Liver (tissue), 9 donors: ENCODE measurements around the gene KCND2. TPM values are rescaled to one million over a fixed set of nuclear protein-coding genes. Genes with fewer than 3 reads are reported as not detected.
"Not testable (repeated sequence)": the region's sequence is repeated elsewhere in the genome, so short reads cannot be mapped to it uniquely, and the experiment has no call there.

Experiments
- DNase-seq: peaks from one replicate; pipeline ENCODE4 v3.0.0-alpha.2; 2017; ENCODE audit warnings: low spot score
- H3K27ac ChIP-seq, 2 donors: one replicate each; pipeline ENCODE4 v1.7.0; 2013; ENCODE audit warnings: inconsistent platforms in 2 of 2, low read length in 2 of 2, control low read depth in 1 of 2, low read depth in 1 of 2, mild to moderate bottlenecking in 1 of 2
- H3K27me3 ChIP-seq, 4 donors: one replicate each; pipeline versions ENCODE4 v1.6.1 to v1.7.0; 2013; ENCODE audit warnings: low read length in 3 of 4, inconsistent platforms in 1 of 4, mild to moderate bottlenecking in 1 of 4, moderate library complexity in 1 of 4; ENCODE audit not compliant: control insufficient read depth in 4 of 4, insufficient read depth in 4 of 4
- H3K36me3 ChIP-seq, 4 donors: one replicate each; pipeline versions ENCODE4 v1.6.1 to v1.7.0; 2013; ENCODE audit warnings: low read length in 3 of 4, mild to moderate bottlenecking in 3 of 4, low read depth in 1 of 4, moderate library complexity in 1 of 4; ENCODE audit not compliant: control insufficient read depth in 4 of 4, insufficient read depth in 3 of 4
- H3K4me1 ChIP-seq, 4 donors: one replicate each; pipeline versions ENCODE4 v1.6.1 to v1.7.0; 2013; ENCODE audit warnings: low read length in 3 of 4, mild to moderate bottlenecking in 3 of 4, moderate library complexity in 1 of 4; ENCODE audit not compliant: control insufficient read depth in 4 of 4, insufficient read depth in 4 of 4
- H3K4me3 ChIP-seq, 3 donors: one replicate each; pipeline versions ENCODE4 v1.6.1 to v1.7.0; 2013; ENCODE audit warnings: low read length in 3 of 3, control low read depth in 1 of 3, low read depth in 1 of 3, mild to moderate bottlenecking in 1 of 3
- H3K9ac ChIP-seq, 2 donors: one replicate each; pipeline ENCODE4 v1.7.0; 2013; ENCODE audit warnings: low read length in 2 of 2, mild to moderate bottlenecking in 2 of 2, moderate library complexity in 2 of 2, control low read depth in 1 of 2, low read depth in 1 of 2
- H3K9me3 ChIP-seq, 4 donors: one replicate each; pipeline versions ENCODE4 v1.6.1 to v1.7.0; 2013; ENCODE audit warnings: low read length in 3 of 4; ENCODE audit not compliant: control insufficient read depth in 4 of 4
- CTCF ChIP-seq: fragments of 150-350 bp; IDR thresholded peaks from 2 replicates; pipeline ENCODE4 v1.5.1; 2017; ENCODE audit warnings: improper control_type of control experiment, low read depth, low read length; ENCODE audit not compliant: missing input control
- EGR1 ChIP-seq, 2 donors: IDR thresholded peaks; 2 replicates each; pipeline ENCODE4 v1.6.1; 2016 to 2018; ENCODE audit warnings: antibody characterized with exemption in 2 of 2, low read depth in 2 of 2
- FOXA1 ChIP-seq: IDR thresholded peaks from 2 replicates; pipeline ENCODE4 v1.6.1; 2016; ENCODE audit warnings: antibody characterized with exemption
- FOXA2 ChIP-seq: IDR thresholded peaks from 2 replicates; pipeline ENCODE4 v1.6.1; 2016; ENCODE audit warnings: antibody characterized with exemption
- GABPA ChIP-seq, 2 donors: IDR thresholded peaks in 1 of 2; conservative IDR thresholded peaks in 1 of 2; 2 replicates each; pipeline ENCODE4 v1.6.1; 2016; ENCODE audit warnings: antibody characterized with exemption in 2 of 2, mild to moderate bottlenecking in 1 of 2, moderate library complexity in 1 of 2
- HNF4G ChIP-seq: IDR thresholded peaks from 2 replicates; pipeline ENCODE4 v1.6.1; 2016; ENCODE audit warnings: antibody characterized with exemption
- JUND ChIP-seq, 2 donors: IDR thresholded peaks; 2 replicates each; pipeline ENCODE4 v1.6.1; 2016; ENCODE audit warnings: antibody characterized with exemption in 2 of 2
- MAX ChIP-seq: IDR thresholded peaks from 2 replicates; pipeline ENCODE4 v1.6.1; 2016; ENCODE audit warnings: antibody characterized with exemption
- NR2F2 ChIP-seq: IDR thresholded peaks from 2 replicates; pipeline ENCODE4 v1.6.1; 2016; ENCODE audit warnings: antibody characterized with exemption
- RAD21 ChIP-seq, 2 donors: IDR thresholded peaks; 2 replicates each; pipeline ENCODE4 v1.6.1; 2016; ENCODE audit warnings: antibody characterized with exemption in 2 of 2, mild to moderate bottlenecking in 2 of 2
- RXRA ChIP-seq, 2 donors: IDR thresholded peaks; 2 replicates each; pipeline ENCODE4 v1.6.1; 2017 to 2018; ENCODE audit warnings: antibody characterized with exemption in 2 of 2, mild to moderate bottlenecking in 1 of 2
- SP1 ChIP-seq: IDR thresholded peaks from 2 replicates; pipeline ENCODE4 v1.6.1; 2018; ENCODE audit warnings: antibody characterized with exemption, mild to moderate bottlenecking
- TAF1 ChIP-seq: conservative IDR thresholded peaks from 2 replicates; pipeline ENCODE4 v1.6.1; 2016; ENCODE audit warnings: antibody characterized with exemption, mild to moderate bottlenecking
- YY1 ChIP-seq: IDR thresholded peaks from 2 replicates; pipeline ENCODE4 v1.6.1; 2016; ENCODE audit warnings: antibody characterized with exemption, mild to moderate bottlenecking
- WGBS: extraction: QIAGEN DNeasy Blood & Tissue Kit; methylation state at CpG from one replicate; pipeline ENCODE4 v1.1.7; 2013; 5-methylcytosine and 5-hydroxymethylcytosine counted together
- polyA plus RNA-seq, 2 donors: library from polyadenylated mRNA; stranded (reverse) in 1 of 2; unstranded in 1 of 2; fragments of 200-250 nt in 1 of 2; fragments of >200 nt in 1 of 2; fragmentation: Nextera tagmentation in 1 of 2; extraction: Ambion mirVana in 1 of 2; gene quantifications; one replicate each; pipeline versions ENCODE4 v1.2.1 to v1.2.3, GENCODE V29; 2013 to 2015
- total RNA-seq, 2 donors: library from RNA; depleted of rRNA; stranded (reverse); fragments of >200 nt; gene quantifications; one replicate each; pipeline ENCODE4 v1.2.3, GENCODE V29; 2014
- donor health status: healthy.
- donor health status: healthy.
- donor health status: healthy.
- donor health status: healthy.
- donor health status: healthy.

Gene KCND2
- total and polyA plus RNA-seq, 4 donors, result 0.02 to 0.22 (median 0.07) TPM

GRCh38 chr7:120695848-120696247, 422.9 kb downstream of the KCND2 start:
- no peak for DNase-seq

GRCh38 chr7:120700796-120701195, 427.8 kb downstream of the KCND2 start:
- Histone ChIP-seq H3K4me1 (peaks cover 0 to 6% (median 3%) of the 10 kb centered on the region in 4 donors), H3K9me3 (no peaks in the 10 kb centered on the region), H3K36me3 (no peaks in the 10 kb centered on the region), H3K4me3 (no peak overlapping the region), H3K9ac (no peak overlapping the region), H3K27me3 (no peaks in the 10 kb centered on the region), H3K27ac (no peak overlapping the region)
- no peak for DNase-seq
- TF ChIP-seq EGR1 (IDR thresholded peaks at IDR 0.05; ENCODE audit: low read depth in 2 of 2), result no peak
- no peak for TF ChIP-seq FOXA2
- TF ChIP-seq YY1, result no peak
- 86% methylated on average over 2 of the region's 2 CpGs for WGBS

More at GRCh38 chr7:120695848-120696247, 422.9 kb downstream of the KCND2 start:
- Histone ChIP-seq H3K4me3 (no peak overlapping the region), H3K36me3 (no peaks in the 10 kb centered on the region), H3K9me3 (no peaks in the 10 kb centered on the region), H3K27me3 (no peaks in the 10 kb centered on the region), H3K27ac (no peak overlapping the region), H3K4me1 (no peaks in the 10 kb centered on the region), H3K9ac (no peak overlapping the region)
- 65% methylated on average over 2 of the region's 2 CpGs for WGBS
- no peak for TF ChIP-seq RXRA (IDR thresholded peaks at IDR 0.05)
- TF ChIP-seq FOXA1, result no peak
- no peak for TF ChIP-seq EGR1 (IDR thresholded peaks at IDR 0.05; ENCODE audit: low read depth in 2 of 2)
- TF ChIP-seq GABPA (IDR thresholded peaks at IDR 0.05 in 1 of 2, conservative IDR thresholded peaks at IDR 0.05 in 1 of 2), result no peak
- TF ChIP-seq FOXA2, result no peak
- TF ChIP-seq YY1, result no peak
- no peak for TF ChIP-seq CTCF
- TF ChIP-seq RAD21 (IDR thresholded peaks at IDR 0.05), result no peak
- TF ChIP-seq NR2F2, result no peak
- TF ChIP-seq JUND (IDR thresholded peaks at IDR 0.05), result no peak

GRCh38 chr7:120702408-120702807, 429.4 kb downstream of the KCND2 start:
- not testable (repeated sequence) for H3K9ac ChIP-seq
- 87% methylated on average over 1 of the region's 1 CpG for WGBS

GRCh38 chr7:120703585-120704240, 430.7 kb downstream of the KCND2 start:
- Histone ChIP-seq H3K9me3 (no peaks in the 10 kb centered on the region), H3K4me1 (peaks cover 0 to 6% (median 3%) of the 10 kb centered on the region in 4 donors), H3K27ac (no peak overlapping the region), H3K36me3 (no peaks in the 10 kb centered on the region), H3K9ac (no peak overlapping the region), H3K27me3 (no peaks in the 10 kb centered on the region), H3K4me3 (no peak overlapping the region)
- DNase-seq, result no peak
- TF ChIP-seq JUND (IDR thresholded peaks at IDR 0.05) (no peak), SP1 (no peak), TAF1 (no peak), HNF4G (no peak), MAX (no peak), CTCF (no peak), GABPA (IDR thresholded peaks at IDR 0.05 in 1 of 2, conservative IDR thresholded peaks at IDR 0.05 in 1 of 2) (no peak), EGR1 (IDR thresholded peaks at IDR 0.05; ENCODE audit: low read depth in 2 of 2) (no peak), RXRA (IDR thresholded peaks at IDR 0.05) (no peak)
- WGBS, result 50% methylated on average over 3 of the region's 3 CpGs

More at GRCh38 chr7:120702408-120702807, 429.4 kb downstream of the KCND2 start:
- DNase-seq, H3K36me3 ChIP-seq, H3K27ac ChIP-seq, H3K4me3 ChIP-seq, H3K9me3 ChIP-seq, H3K4me1 ChIP-seq, H3K27me3 ChIP-seq: not testable (repeated sequence)
